Activated CD8-positive, alpha-beta memory T cell treated with anti-CD3 and anti-CD28 coated beads for 1 hour (primary cell): ENCODE results near the gene CORO2B.
"Not testable (repeated sequence)": the region's sequence is repeated elsewhere in the genome, so short reads cannot be mapped to it uniquely, and the experiment has no call there.

ENCODE experiments used
- DNase-seq, 2 donors: peaks; one replicate each; pipeline ENCODE4 v3.0.0-alpha.2; 2020; ENCODE audit warnings: low read depth in 1 of 2; ENCODE audit errors: extremely low read depth in 1 of 2

The CORO2B gene

DNA sequence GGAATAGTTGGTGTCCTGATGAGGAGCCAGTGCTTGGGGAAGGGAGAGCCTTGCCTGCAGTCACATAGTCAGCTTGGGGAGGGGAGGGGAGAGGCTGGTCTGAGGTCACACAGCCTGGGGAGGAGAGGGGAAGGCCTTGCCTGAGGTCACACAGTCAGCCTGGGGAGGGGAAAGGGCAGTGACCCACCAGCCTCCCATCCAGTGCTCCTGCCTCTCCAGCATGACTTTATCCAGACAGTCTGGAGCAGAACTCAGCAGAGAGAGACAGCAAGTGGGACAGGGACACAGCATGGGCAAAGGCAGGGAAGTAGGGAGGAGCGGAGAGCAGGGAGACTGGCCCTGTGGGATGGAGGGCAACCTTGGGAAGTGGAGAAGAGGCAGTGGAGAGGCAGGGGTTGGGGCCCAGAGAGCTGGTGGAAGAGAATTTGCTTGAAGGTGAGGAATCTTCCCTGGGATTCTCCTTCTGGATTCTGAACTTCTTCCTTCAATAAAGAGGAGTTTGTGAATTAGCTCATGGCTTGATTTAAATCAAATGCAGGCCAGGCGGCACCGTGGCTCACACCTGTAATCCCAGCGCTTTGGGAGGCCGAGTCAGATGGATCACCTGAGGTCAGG, 64.5 kb downstream of the CORO2B start:
- DNase-seq, result no peak

- no peak for DNase-seq
Measured at GRCh38 chr15:68644083-68644904, 65.5 kb downstream of the CORO2B start.

DNA sequence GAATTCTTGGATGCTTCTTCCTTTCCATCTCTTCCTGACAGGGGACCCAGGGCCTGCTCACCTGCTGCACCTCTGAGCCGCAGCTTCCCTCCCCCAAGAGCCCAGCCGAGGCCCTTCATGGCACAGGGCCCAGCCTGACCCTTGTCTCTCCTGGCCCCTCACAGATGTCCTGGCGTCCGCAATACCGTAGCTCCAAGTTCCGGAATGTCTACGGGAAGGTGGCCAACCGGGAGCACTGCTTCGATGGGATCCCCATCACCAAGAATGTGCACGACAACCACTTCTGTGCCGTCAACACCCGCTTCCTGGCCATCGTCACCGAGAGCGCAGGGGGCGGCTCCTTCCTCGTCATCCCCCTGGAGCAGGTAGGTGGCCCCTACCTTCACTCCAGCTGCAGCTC, 66.2 kb downstream of the CORO2B start:
- DNase-seq, result no peak

DNA sequence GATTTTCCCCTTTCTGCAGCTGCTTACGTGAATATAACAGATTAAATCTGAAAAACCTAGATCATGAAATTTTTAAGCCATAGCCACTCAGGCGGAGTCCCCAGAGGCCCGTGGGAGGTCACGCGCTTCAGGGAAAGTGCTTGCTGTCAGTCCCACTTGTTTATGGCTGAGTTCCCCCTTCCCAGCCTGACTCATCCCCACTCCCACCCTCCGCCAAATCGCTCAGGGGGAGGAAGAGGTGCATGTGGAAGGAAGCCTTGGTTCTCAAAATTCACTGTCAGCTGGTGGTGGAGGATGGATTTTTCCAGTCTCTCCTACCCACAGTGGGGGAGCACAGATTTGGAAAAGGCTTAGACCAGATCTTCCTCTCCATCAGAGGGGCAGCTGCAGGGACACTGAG, 67.4 kb downstream of the CORO2B start:
- DNase-seq, result no peak

DNA sequence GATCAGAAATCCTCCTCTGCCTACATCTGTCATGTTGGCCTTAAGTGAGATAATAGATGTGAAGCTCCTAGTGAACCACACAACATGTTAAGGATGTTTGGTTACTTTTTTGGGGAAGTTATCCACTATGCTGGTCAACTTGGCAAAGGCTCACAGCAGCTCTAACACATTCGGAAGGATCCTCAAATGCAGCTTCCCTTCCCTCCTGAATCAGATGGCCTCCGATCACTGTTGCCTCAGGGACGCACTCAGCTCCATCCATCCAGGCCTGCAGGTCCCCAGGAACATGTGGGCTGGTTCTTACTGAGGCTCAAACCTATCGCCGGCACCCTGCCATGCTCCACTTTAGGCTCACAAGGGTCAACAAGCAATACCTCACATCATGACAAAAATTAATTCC, 67.9 kb downstream of the CORO2B start:
- no peak for DNase-seq

GRCh38 chr15:68647361-68647760, 68.6 kb downstream of the CORO2B start:
- DNase-seq, result not testable (repeated sequence)

DNA sequence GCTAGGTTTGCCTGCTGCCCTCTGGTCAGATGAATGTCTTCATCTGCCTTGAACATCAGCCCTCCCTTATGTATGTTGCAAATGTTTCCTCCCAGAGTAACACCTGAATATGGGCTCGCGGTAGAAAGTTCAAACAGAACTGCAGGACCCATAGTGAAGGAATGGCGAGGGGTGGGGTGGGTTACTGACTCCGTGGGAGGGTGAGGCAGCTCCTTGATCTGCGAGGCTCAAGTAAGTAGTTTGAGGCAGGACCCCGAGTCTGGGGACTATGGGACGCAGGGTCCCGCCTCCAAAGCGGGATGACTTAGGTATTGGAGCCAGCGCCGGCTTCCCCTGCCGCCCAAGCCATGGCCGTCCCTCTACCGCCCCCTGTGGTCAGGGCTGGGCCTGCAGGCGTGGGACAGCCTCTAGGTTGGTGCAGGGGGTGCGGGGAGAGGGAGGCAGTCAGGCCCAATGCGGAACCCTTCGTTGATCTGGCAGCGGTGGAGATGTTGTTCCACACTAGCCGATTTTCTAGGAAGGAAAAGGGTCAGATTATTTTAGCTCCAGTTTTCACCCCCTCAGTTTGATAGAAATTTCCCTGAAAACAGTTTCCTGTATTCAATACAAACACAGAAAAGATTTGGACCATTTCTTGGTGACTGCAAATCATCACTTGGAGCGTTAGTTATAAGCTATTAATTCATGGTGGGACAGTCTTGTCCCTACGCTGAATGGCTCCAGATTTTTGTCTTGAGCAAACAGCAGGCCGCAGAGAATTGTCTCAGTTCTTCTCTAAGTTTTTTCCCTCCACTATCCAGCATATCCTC, 72.3 kb downstream of the CORO2B start:
- DNase-seq, result peak in 1 of 2 donors; percentile 17

GRCh38 chr15:68651916-68652525, 73.2 kb downstream of the CORO2B start:
- no peak for DNase-seq

GRCh38 chr15:68653031-68653635, 74.3 kb downstream of the CORO2B start:
- no peak for DNase-seq

- no peak for DNase-seq
Measured at GRCh38 chr15:68653801-68654200, 75.0 kb downstream of the CORO2B start.

- DNase-seq, result no peak
Measured at GRCh38 chr15:68654786-68655560, 76.2 kb downstream of the CORO2B start.

DNA sequence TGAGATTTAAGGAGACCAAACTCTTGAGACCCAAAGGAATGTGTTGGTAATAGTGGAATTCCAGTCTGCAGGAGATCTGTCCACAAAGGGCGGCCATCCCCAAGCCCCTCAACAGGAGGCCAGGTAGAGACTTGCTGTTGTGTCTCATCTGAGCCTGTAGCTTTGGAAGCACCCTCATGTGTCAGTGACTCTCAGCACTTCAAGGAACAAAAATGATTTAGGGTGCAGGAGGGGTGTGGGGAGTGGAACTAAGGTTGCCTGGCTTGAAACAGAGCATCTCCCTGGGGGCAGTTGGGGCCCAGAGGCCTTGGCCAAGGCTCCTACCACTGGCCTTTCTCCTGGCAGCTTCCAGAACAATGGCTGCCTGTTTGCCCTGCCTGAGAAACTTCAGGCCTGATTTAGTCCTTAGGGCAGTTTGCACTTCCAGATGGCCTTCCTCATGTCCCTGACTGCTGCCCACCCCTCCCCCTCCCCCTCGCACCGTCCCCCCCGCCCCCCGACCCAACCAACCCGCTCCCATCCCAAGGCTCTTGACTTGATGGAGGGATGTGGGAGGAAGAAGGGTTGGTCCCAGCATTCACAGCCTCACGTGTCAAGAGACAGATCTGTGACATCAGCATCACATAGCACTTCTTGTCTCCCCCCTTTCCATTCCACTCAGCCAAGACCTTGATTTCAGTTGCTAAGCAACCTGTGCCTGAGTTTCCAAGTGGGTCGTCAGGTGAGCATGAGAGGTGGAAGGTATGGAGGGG, 77.1 kb downstream of the CORO2B start:
- no peak for DNase-seq

GRCh38 chr15:68656438-68656739, 77.6 kb downstream of the CORO2B start:
- no peak for DNase-seq

GRCh38 chr15:68658151-68658550, 79.4 kb downstream of the CORO2B start:
- no peak for DNase-seq

- no peak for DNase-seq
Measured at GRCh38 chr15:68658641-68659358, 80.0 kb downstream of the CORO2B start.

DNA sequence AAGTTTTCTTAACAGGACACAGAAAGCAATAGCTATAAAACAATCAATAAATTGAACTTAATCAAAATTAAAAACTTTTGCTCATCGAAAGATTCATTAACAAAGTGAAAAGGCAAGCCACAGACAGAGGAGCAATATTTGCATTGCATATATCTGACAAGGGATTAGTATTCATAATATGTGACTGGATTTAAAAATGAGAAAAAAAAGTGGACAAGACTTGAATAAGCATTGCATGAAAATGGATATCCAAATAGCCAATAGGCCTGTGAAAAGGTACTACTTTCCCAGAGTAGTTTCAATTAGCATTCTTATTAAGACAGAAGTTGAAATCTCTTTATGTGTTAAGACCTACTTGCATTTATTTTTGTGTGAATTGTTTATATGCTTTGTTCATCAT, 84.7 kb downstream of the CORO2B start:
- DNase-seq, result no peak

DNA sequence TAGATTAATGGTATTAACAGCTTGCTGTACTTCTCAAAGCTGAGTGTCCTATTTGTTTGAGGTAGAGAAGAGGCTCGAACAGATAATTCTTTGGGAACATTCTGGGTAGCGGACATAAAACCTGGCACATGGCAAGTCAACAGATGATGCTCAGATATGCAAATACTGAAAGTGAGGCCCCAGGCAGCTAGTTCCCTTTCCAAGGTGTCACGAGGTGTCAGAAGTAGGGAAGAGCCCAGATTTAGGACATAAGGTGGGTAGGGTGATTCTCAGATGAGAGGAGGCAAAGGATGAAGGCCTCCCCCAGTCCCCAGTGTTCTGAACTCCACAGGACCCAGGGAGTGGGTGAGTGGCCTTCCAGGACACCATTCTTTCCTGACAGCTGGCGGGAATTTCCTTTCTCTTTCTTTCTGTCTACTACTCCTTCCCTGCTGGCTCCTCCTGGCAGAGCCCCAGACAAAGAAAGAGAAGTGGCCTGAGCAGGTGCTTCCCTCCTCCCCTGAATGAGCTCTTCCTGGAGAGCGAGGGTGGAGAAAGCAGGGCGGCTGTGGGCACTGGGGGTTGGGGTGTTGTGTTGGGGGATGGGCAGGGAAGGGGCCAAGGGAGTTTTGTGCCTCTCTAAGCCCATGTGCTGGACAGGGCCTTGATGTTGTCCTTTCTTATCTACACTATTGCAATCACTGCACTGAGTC, 87.5 kb downstream of the CORO2B start:
- no peak for DNase-seq

GRCh38 chr15:68666812-68667450, 88.1 kb downstream of the CORO2B start:
- DNase-seq, result no peak
